ENCODE measurements around the gene ENPP5. TPM values are rescaled to one million over a fixed set of nuclear protein-coding genes. Genes with fewer than 3 reads are reported as not detected.
A peak's percentile ranks its signal among the peaks of the same experiment; 100 is the strongest.

Gene ENPP5
- total RNA-seq, 2 donors from 2014 or later: 0.14 to 1.0 TPM

GRCh38 chr6:46203391-46204177 is 32.8 kb upstream of the ENPP5 start:
- Mint-ChIP-seq H3K27me3 (no peaks in the 10 kb centered on the region), H3K4me3 (no peak overlapping the region), H3K36me3 (no peaks in the 10 kb centered on the region), H3K27ac (no peak overlapping the region), H3K9me3 (no peaks in the 10 kb centered on the region), H3K4me1 (ENCODE audit: low read depth in 2 of 2) (peaks cover 0 to 3% of the 10 kb centered on the region in 2 donors)
- no peak for DNase-seq (ENCODE audit: low spot score)
- ATAC-seq: no peak

GRCh38 chr6:46201702-46202101 is 30.9 kb upstream of the ENPP5 start:
- no peak overlapping the region for H3K27ac Mint-ChIP-seq
- no peak for DNase-seq (ENCODE audit: low spot score)
- H3K4me3 Mint-ChIP-seq: no peak overlapping the region
- peaks cover 0 to 3% of the 10 kb centered on the region in 2 donors for H3K4me1 Mint-ChIP-seq (ENCODE audit: low read depth in 2 of 2)
- H3K36me3 Mint-ChIP-seq: no peaks in the 10 kb centered on the region
- no peaks in the 10 kb centered on the region for H3K9me3 Mint-ChIP-seq
- no peaks in the 10 kb centered on the region for H3K27me3 Mint-ChIP-seq
- ATAC-seq: no peak

DNA sequence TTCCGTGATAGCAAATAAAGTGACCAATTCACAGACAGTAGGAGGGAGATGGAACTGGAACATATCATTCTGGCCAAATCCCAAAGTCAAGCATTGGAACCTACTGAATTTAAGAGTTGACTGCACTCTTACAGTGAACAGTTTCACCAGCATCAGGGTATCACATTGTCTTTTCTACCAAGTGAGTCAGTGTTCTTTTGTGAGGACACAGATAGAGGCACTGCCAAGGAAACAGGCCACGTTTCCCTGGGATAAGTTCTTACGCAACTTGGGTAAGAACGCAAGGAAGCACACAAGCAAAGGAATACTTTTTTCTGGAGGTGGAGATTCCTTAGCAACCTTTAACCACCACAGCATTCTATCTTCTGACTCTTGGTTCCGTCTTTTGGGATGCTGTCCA is 28.6 kb upstream of the ENPP5 start:
- DNase-seq (ENCODE audit: low spot score) (no peak), ATAC-seq (no peak)
- H3K9me3 Mint-ChIP-seq: no peaks in the 10 kb centered on the region
- no peaks in the 10 kb centered on the region for H3K27me3 Mint-ChIP-seq
- no peak overlapping the region for H3K27ac Mint-ChIP-seq
- H3K36me3 Mint-ChIP-seq: no peaks in the 10 kb centered on the region
- H3K4me1 Mint-ChIP-seq (ENCODE audit: low read depth in 2 of 2): no peaks in the 10 kb centered on the region
- no peak overlapping the region for H3K4me3 Mint-ChIP-seq

DNA sequence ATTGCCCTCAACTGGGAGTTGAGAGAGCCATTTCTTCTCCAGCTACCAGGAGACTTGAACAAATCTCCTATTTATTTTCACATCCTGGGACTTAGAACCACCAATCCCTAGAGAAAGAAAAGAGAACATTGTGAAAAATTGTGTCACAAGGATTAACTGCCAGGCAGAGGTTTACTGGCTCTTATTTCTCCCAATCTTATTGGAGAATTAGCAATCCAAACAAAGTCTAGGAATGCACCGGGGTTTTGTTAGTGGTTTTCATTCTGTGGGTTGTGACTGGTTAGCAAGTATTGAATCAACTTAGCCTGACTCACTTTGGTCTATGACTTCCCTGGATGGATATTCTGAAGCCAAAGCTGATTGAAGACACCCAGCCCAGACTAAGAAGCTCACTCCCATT is 21.2 kb upstream of the ENPP5 start:
- no peak overlapping the region for H3K4me3 Mint-ChIP-seq
- no peak for ATAC-seq

DNA sequence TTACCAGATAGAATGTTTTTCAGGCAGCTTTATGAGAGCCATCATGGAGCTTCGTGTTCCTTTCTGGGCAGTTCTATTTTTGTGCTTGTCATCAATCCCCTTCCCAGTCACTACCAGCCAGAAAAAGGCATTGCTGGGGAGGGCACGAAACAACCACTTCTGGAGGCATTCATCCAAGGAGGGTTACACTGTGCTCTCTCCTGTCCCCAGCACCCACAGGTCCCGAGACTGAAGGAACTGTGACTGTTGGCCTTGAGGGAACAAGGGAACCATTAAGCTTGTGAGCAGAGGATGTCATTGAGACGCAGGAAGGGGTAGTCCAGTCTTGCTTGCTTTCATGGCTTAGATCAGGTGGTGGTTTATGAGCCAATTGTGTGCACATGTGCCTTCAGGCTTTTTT is 20.1 kb upstream of the ENPP5 start:
- Mint-ChIP-seq H3K27me3 (no peaks in the 10 kb centered on the region), H3K9me3 (no peaks in the 10 kb centered on the region), H3K27ac (no peak overlapping the region), H3K4me1 (ENCODE audit: low read depth in 2 of 2) (no peaks in the 10 kb centered on the region), H3K36me3 (no peaks in the 10 kb centered on the region), H3K4me3 (no peak overlapping the region)
- ATAC-seq: no peak
- DNase-seq (ENCODE audit: low spot score): no peak

More for the DNA sequence above, 21.2 kb upstream of the ENPP5 start:
- no peaks in the 10 kb centered on the region for H3K36me3 Mint-ChIP-seq
- H3K27ac Mint-ChIP-seq: no peak overlapping the region
- no peaks in the 10 kb centered on the region for H3K27me3 Mint-ChIP-seq
- no peak for DNase-seq (ENCODE audit: low spot score)
- no peaks in the 10 kb centered on the region for H3K9me3 Mint-ChIP-seq
- no peaks in the 10 kb centered on the region for H3K4me1 Mint-ChIP-seq (ENCODE audit: low read depth in 2 of 2)

DNA sequence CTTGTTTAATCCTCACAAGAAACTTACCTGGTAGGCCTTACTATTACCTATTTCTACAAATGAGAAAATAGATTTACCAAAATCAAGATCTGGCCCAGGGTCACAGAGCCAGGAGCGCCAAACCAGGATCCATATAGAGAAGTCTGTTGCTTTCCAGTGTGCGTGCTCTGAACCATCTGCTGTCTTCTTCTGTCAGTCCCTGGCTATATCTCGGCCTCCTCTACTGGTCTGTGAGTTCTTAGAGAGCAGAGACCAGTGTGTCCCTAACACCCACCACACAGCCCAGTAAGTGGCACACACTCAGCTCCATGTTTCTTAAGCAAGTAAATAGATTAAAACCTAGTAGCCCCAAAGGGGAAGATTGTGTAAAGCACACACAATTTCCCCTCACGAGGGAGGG is 18.9 kb upstream of the ENPP5 start:
- H3K4me1 Mint-ChIP-seq (ENCODE audit: low read depth in 2 of 2): no peaks in the 10 kb centered on the region
- no peak overlapping the region for H3K4me3 Mint-ChIP-seq
- peaks cover 2 to 8% of the 10 kb centered on the region in 2 donors for H3K27me3 Mint-ChIP-seq
- DNase-seq (ENCODE audit: low spot score) (no peak), ATAC-seq (no peak)
- no peaks in the 10 kb centered on the region for H3K9me3 Mint-ChIP-seq
- no peak overlapping the region for H3K27ac Mint-ChIP-seq
- H3K36me3 Mint-ChIP-seq: no peaks in the 10 kb centered on the region

DNA sequence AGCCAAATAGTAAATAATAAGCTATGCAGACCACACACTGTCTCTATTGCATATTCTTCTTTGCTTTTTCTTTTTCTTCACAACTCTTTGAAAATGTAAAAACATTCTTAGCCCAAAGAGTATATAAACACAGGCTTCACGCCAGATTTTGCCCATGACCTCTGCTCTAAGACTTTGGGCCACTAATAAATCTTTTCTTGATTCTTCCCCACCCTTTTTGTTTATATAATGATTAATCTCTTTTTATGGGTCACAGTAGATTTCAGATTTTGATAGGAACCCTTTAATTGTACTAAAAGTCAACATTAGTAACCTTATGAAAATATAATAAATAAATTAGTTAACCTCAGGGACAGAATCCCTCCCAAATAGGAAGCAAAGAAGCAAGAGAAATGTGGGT is 15.8 kb upstream of the ENPP5 start:
- ATAC-seq: no peak
- peaks cover 9 to 21% of the 10 kb centered on the region in 2 donors for H3K27me3 Mint-ChIP-seq
- no peaks in the 10 kb centered on the region for H3K9me3 Mint-ChIP-seq
- no peak overlapping the region for H3K4me3 Mint-ChIP-seq
- no peaks in the 10 kb centered on the region for H3K36me3 Mint-ChIP-seq
- no peak overlapping the region for H3K27ac Mint-ChIP-seq
- H3K4me1 Mint-ChIP-seq (ENCODE audit: low read depth in 2 of 2): no peaks in the 10 kb centered on the region
- DNase-seq (ENCODE audit: low spot score): no peak

DNA sequence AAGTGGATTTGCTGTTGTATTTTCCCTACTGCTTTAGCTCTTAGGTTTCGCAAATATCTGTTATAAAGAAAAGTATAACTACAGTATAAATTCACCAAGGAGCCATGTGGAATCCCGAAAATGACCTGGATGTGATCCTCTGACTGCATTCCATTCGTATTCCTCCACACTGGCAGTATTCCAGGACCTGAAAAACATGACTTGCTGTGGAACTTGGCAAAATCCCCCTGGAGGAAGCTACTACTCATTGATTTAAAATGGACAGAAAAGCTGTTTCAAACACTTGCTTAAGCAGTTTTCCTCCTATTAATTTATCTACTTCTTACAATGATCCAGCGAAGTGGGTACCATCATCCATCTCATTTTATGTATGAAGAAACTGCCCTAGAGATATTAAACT is 13.3 kb upstream of the ENPP5 start:
- ATAC-seq: no peak
- Mint-ChIP-seq H3K27ac (no peak overlapping the region), H3K36me3 (no peaks in the 10 kb centered on the region), H3K4me3 (no peak overlapping the region), H3K4me1 (ENCODE audit: low read depth in 2 of 2) (no peaks in the 10 kb centered on the region), H3K27me3 (peaks cover 12 to 21% of the 10 kb centered on the region in 2 donors), H3K9me3 (no peaks in the 10 kb centered on the region)
- no peak for DNase-seq (ENCODE audit: low spot score)

DNA sequence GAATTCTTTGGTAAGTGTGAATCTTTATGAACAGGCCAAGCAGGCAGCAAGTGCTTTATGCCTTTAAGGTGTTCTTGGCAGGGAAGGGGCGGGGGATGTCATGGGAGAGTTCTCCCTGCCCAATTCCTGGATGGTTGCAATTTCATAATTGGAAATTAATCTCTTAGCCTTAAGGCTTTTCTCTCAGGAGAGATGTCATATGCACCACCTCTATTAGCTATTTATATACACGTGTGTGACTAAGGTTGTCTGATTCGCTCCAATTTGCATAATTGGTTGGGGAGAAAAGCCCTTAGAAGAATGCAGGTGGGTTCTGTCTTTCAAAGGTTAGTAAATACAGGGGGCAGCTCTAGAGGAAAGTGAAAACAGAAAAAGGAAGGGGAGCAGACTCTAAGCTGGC is 5.2 kb upstream of the ENPP5 start:
- DNase-seq (ENCODE audit: low spot score): no peak
- Mint-ChIP-seq H3K27ac (peak overlapping the region; percentile 87 to 91), H3K4me1 (ENCODE audit: low read depth in 2 of 2) (peaks cover 39 to 43% of the 10 kb centered on the region in 2 donors), H3K9me3 (no peaks in the 10 kb centered on the region), H3K36me3 (peaks cover 9% of the 10 kb centered on the region), H3K27me3 (peaks cover 0 to 5% of the 10 kb centered on the region in 2 donors), H3K4me3 (peak overlapping the region; percentile 85)
- ATAC-seq: peak; percentile 18 to 44

- no peak for DNase-seq (ENCODE audit: low spot score)
- Mint-ChIP-seq H3K27ac (peak overlapping the region; percentile 87 to 91), H3K4me1 (ENCODE audit: low read depth in 2 of 2) (peaks cover 42 to 46% of the 10 kb centered on the region in 2 donors), H3K36me3 (peaks cover 9% of the 10 kb centered on the region), H3K9me3 (no peaks in the 10 kb centered on the region), H3K4me3 (peak overlapping the region; percentile 85), H3K27me3 (peaks cover 0 to 5% of the 10 kb centered on the region in 2 donors)
- peak; percentile 86 to 90 for ATAC-seq
Observed at GRCh38 chr6:46175446-46175845, 4.7 kb upstream of the ENPP5 start.

DNA sequence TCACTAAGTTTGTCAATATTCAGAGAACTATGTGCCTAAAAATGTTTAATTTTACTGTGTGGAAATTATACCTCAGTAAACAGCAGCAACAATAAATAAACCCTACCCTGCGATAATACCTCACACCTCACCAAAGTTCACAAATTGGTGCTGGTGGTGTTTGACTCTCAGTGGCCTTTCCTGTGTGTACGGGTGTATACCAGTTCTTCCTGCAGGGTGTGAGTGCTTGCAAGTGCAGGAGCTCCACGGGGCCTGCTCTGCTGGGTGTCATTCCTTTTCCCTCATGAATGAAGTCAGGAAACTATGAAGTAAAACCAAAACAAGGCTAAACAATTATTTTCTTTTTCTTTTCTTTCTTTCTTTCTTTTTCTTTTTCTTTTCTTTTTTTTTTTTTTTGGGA is 4.1 kb upstream of the ENPP5 start:
- peaks cover 47 to 52% of the 10 kb centered on the region in 2 donors for H3K4me1 Mint-ChIP-seq (ENCODE audit: low read depth in 2 of 2)
- H3K9me3 Mint-ChIP-seq: no peaks in the 10 kb centered on the region
- H3K36me3 Mint-ChIP-seq: peaks cover 9% of the 10 kb centered on the region
- ATAC-seq (peak; percentile 52 to 61), DNase-seq (ENCODE audit: low spot score) (no peak)
- peaks cover 0 to 5% of the 10 kb centered on the region in 2 donors for H3K27me3 Mint-ChIP-seq
- peak overlapping the region; percentile 87 to 91 for H3K27ac Mint-ChIP-seq
- H3K4me3 Mint-ChIP-seq: peak overlapping the region; percentile 85

DNA sequence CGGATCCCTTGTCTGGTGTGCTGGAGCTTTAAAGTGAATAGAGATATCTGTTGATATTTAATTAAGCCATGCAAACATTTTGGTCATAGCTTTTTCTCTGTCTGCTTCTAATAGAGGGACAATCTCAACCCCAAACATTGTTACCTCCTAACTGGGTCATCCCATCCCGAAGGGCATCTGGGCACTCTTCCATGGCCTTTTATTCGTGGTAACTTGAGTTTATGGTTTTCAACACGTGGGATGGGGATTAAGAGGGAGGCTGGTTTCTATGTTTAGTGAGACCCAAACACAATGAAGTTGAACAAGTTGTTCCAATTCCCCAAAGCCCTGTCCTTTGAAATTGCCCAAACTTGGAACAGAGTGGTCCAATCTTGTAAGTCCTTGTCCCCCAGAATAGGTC is 1.4 kb upstream of the ENPP5 start:
- no peak overlapping the region for H3K27ac Mint-ChIP-seq
- H3K4me1 Mint-ChIP-seq (ENCODE audit: low read depth in 2 of 2): peaks cover 41 to 45% of the 10 kb centered on the region in 2 donors
- DNase-seq (ENCODE audit: low spot score) (no peak), ATAC-seq (no peak)
- no peak overlapping the region for H3K4me3 Mint-ChIP-seq
- H3K36me3 Mint-ChIP-seq: peaks cover 2% of the 10 kb centered on the region
- H3K27me3 Mint-ChIP-seq: no peaks in the 10 kb centered on the region
- H3K9me3 Mint-ChIP-seq: no peaks in the 10 kb centered on the region

- Mint-ChIP-seq H3K27ac (no peak overlapping the region), H3K9me3 (no peaks in the 10 kb centered on the region), H3K4me1 (ENCODE audit: low read depth in 2 of 2) (peaks cover 8% of the 10 kb centered on the region in 2 donors), H3K4me3 (no peak overlapping the region), H3K27me3 (no peaks in the 10 kb centered on the region), H3K36me3 (peaks cover 7% of the 10 kb centered on the region)
- DNase-seq (ENCODE audit: low spot score) (no peak), ATAC-seq (no peak)
Observed at GRCh38 chr6:46160102-46160501, 10.7 kb downstream of the ENPP5 start.

- peaks cover 8 to 10% of the 10 kb centered on the region in 2 donors for H3K4me1 Mint-ChIP-seq (ENCODE audit: low read depth in 2 of 2)
- no peaks in the 10 kb centered on the region for H3K27me3 Mint-ChIP-seq
- DNase-seq (ENCODE audit: low spot score) (no peak), ATAC-seq (no peak)
- peaks cover 7% of the 10 kb centered on the region for H3K36me3 Mint-ChIP-seq
- H3K4me3 Mint-ChIP-seq: no peak overlapping the region
- no peaks in the 10 kb centered on the region for H3K9me3 Mint-ChIP-seq
- H3K27ac Mint-ChIP-seq: no peak overlapping the region
Observed at GRCh38 chr6:46159229-46159628, 11.6 kb downstream of the ENPP5 start.

- Mint-ChIP-seq H3K27me3 (no peaks in the 10 kb centered on the region), H3K36me3 (peaks cover 7% of the 10 kb centered on the region), H3K9me3 (no peaks in the 10 kb centered on the region), H3K4me1 (ENCODE audit: low read depth in 2 of 2) (peaks cover 8 to 10% of the 10 kb centered on the region in 2 donors), H3K27ac (no peak overlapping the region), H3K4me3 (no peak overlapping the region)
- DNase-seq (ENCODE audit: low spot score) (no peak), ATAC-seq (no peak)
Observed at GRCh38 chr6:46156701-46157100, 14.1 kb downstream of the ENPP5 start.

Data from natural killer cell treated with Interleukin-12 subunit alpha and Interleukin-12 subunit beta and Interleukin-15 and Interleukin-18, amount 100 ng/mL, for 72 hours (primary cell).